GM18507 (cell line): Measurements from ENCODE around the gene NCMAP.
"Not testable (repeated sequence)": the region's sequence is repeated elsewhere in the genome, so short reads cannot be mapped to it uniquely, and the experiment has no call there.

Source experiments
- DNase-seq: peaks from one replicate; pipeline ENCODE4 v3.0.0; 2011; ENCODE audit warnings: low read depth; ENCODE audit not compliant: insufficient read length; ENCODE audit errors: extremely low spot score
- FAIRE-seq: peaks from 2 replicates; lab custom pipeline; 2011; peaks lifted over from hg19 to GRCh38; lab: Jason Lieb, UNC

Gene NCMAP

GRCh38 chr1:24555591-24556413 is at the start of gene NCMAP:
Gene NCMAP, plus strand, starts transcription at chr1:24556087. Its CDS starts 39,344 bp downstream, at chr1:24595431.
- DNase-seq (no peak), FAIRE-seq (no peak)

GRCh38 chr1:24506691-24507381 is 49.1 kb upstream of the NCMAP start:
- DNase-seq (no peak), FAIRE-seq (no peak)

GRCh38 chr1:24507405-24507804 is 48.5 kb upstream of the NCMAP start:
- DNase-seq (no peak), FAIRE-seq (no peak)

GRCh38 chr1:24508911-24509310 is 47.0 kb upstream of the NCMAP start:
- no peak for FAIRE-seq
- DNase-seq = no peak

- no peak for DNase-seq
- no peak for FAIRE-seq
These were observed 42.2 kb upstream of the NCMAP start for GRCh38 chr1:24513706-24514105.

GRCh38 chr1:24514946-24515345 is 40.9 kb upstream of the NCMAP start:
- DNase-seq (no peak), FAIRE-seq (no peak)

- DNase-seq, FAIRE-seq: not testable (repeated sequence)
These were observed 40.1 kb upstream of the NCMAP start for GRCh38 chr1:24515671-24516209.

GRCh38 chr1:24516506-24516905 is 39.4 kb upstream of the NCMAP start:
- no peak for DNase-seq
- no peak for FAIRE-seq

- DNase-seq (no peak), FAIRE-seq (no peak)
These were observed 38.0 kb upstream of the NCMAP start for GRCh38 chr1:24517898-24518297.

- FAIRE-seq, DNase-seq: not testable (repeated sequence)
These were observed 35.6 kb upstream of the NCMAP start for GRCh38 chr1:24520282-24520681.

GRCh38 chr1:24525606-24526005 is 30.3 kb upstream of the NCMAP start:
- no peak for DNase-seq
- FAIRE-seq = no peak

- FAIRE-seq (no peak), DNase-seq (no peak)
These were observed 29.8 kb upstream of the NCMAP start for GRCh38 chr1:24526045-24526444.

GRCh38 chr1:24526940-24527542 is 28.8 kb upstream of the NCMAP start:
- DNase-seq (no peak), FAIRE-seq (no peak)

- FAIRE-seq = no peak
- no peak for DNase-seq
These were observed 27.1 kb upstream of the NCMAP start for GRCh38 chr1:24528744-24529143.

- FAIRE-seq, DNase-seq: not testable (repeated sequence)
These were observed 26.6 kb upstream of the NCMAP start for GRCh38 chr1:24529292-24529691.

GRCh38 chr1:24535021-24535424 is 20.9 kb upstream of the NCMAP start:
- FAIRE-seq (peak; percentile 88), DNase-seq (peak; percentile 30)

- no peak for DNase-seq
- no peak for FAIRE-seq
These were observed 20.1 kb upstream of the NCMAP start for GRCh38 chr1:24535778-24536177.

GRCh38 chr1:24536391-24536840 is 19.5 kb upstream of the NCMAP start:
- DNase-seq (no peak), FAIRE-seq (peak; percentile 94)

GRCh38 chr1:24540051-24540905 is 15.6 kb upstream of the NCMAP start:
- FAIRE-seq (peak; percentile 41), DNase-seq (no peak)
